SH-SY5Y (cell line): ENCODE measurements around the gene RNASE8.

Experiments used
- GATA2 ChIP-seq: IDR thresholded peaks from 2 replicates; pipeline ENCODE4 v1.6.1; 2011; ENCODE audit warnings: mild to moderate bottlenecking, low read depth, low read length
- GATA3 ChIP-seq: IDR thresholded peaks from 2 replicates; pipeline ENCODE4 v1.6.1; 2011; ENCODE audit warnings: low read depth, mild to moderate bottlenecking, low read length, moderate library complexity

Gene RNASE8

GRCh38 chr14:21054768-21055145 is 2.9 kb upstream of the RNASE8 start:
- TF ChIP-seq GATA2 (no peak), GATA3 (no peak)

GRCh38 chr14:21055432-21056117 is 2.0 kb upstream of the RNASE8 start:
- TF ChIP-seq GATA3 (no peak), GATA2 (no peak)

GRCh38 chr14:21056520-21057163 is 980 bp upstream of the RNASE8 start:
- TF ChIP-seq GATA2 (no peak), GATA3 (no peak)

- TF ChIP-seq GATA2 (no peak), GATA3 (no peak)
Observed at GRCh38 chr14:21058903-21059302, 1.3 kb downstream of the RNASE8 start.

GRCh38 chr14:21059842-21060613 is 2.4 kb downstream of the RNASE8 start:
- no peak for TF ChIP-seq GATA2
- no peak for TF ChIP-seq GATA3

- TF ChIP-seq GATA3 (no peak), GATA2 (no peak)
Observed at GRCh38 chr14:21060614-21061346, 3.2 kb downstream of the RNASE8 start.

- TF ChIP-seq GATA3, result no peak
- no peak for TF ChIP-seq GATA2
Observed at GRCh38 chr14:21061347-21061668, 3.7 kb downstream of the RNASE8 start.

GRCh38 chr14:21063479-21063878 is 5.9 kb downstream of the RNASE8 start:
- TF ChIP-seq GATA3, result no peak
- TF ChIP-seq GATA2, result no peak

GRCh38 chr14:21066882-21067502 is 9.4 kb downstream of the RNASE8 start:
- TF ChIP-seq GATA2 (no peak), GATA3 (no peak)

- TF ChIP-seq GATA3, result no peak
- TF ChIP-seq GATA2, result no peak
Observed at GRCh38 chr14:21068521-21069387, 11.1 kb downstream of the RNASE8 start.

- no peak for TF ChIP-seq GATA3
- no peak for TF ChIP-seq GATA2
Observed at GRCh38 chr14:21069388-21070082, 11.9 kb downstream of the RNASE8 start.

- TF ChIP-seq GATA2 (no peak), GATA3 (no peak)
Observed at GRCh38 chr14:21070083-21070609, 12.5 kb downstream of the RNASE8 start, which contains the start of gene ARHGEF40. Gene ARHGEF40, plus strand, starts transcription at chr14:21070304. Its CDS starts 93 bp downstream, at chr14:21070397.
